Suprapubic skin (tissue), 4 donors: ENCODE data around the gene TMEM222. TPM values are rescaled to one million over a fixed set of nuclear protein-coding genes. Genes with fewer than 3 reads are reported as not detected.

Experiments used
- DNase-seq, 2 donors: peaks; one replicate each; pipeline ENCODE4 v3.0.0-alpha.2; 2019; ENCODE audit warnings: low spot score in 2 of 2
- H3K27ac ChIP-seq: fragments of 200-600 bp; sonication (generic); one replicate; pipeline ENCODE4 v1.5.1; 2019
- H3K27me3 ChIP-seq: fragments of 200-600 bp; sonication (generic); one replicate; pipeline ENCODE4 v1.5.1; 2019
- H3K36me3 ChIP-seq: fragments of 200-600 bp; sonication (generic); one replicate; pipeline ENCODE4 v1.5.1; 2019
- H3K4me1 ChIP-seq: fragments of 200-600 bp; sonication (generic); one replicate; pipeline ENCODE4 v1.5.1; 2019
- H3K4me3 ChIP-seq: fragments of 200-600 bp; sonication (generic); one replicate; pipeline ENCODE4 v1.5.1; 2019; ENCODE audit warnings: mild to moderate bottlenecking
- H3K9me3 ChIP-seq: fragments of 200-600 bp; sonication (generic); one replicate; pipeline ENCODE4 v1.5.1; 2019
- EP300 ChIP-seq: sonication (generic); formaldehyde crosslinking; IDR thresholded peaks from one replicate; pipeline ENCODE4 v1.6.1; 2017; ENCODE audit warnings: antibody characterized with exemption
- POLR2A ChIP-seq, 2 donors: fragments of 450-650 bp; IDR thresholded peaks; one replicate each; pipeline ENCODE4 v1.6.1; 2017; ENCODE audit warnings: antibody characterized with exemption in 2 of 2, mild to moderate bottlenecking in 2 of 2, moderate library complexity in 2 of 2
- POLR2AphosphoS5 ChIP-seq, 3 donors: sonication (generic); formaldehyde crosslinking; IDR thresholded peaks; one replicate each; pipeline ENCODE4 v1.6.1; 2017; ENCODE audit warnings: antibody characterized with exemption in 3 of 3
- WGBS: methylation state at CpG from one replicate; pipeline ENCODE4 v1.1.5; 2018; 5-methylcytosine and 5-hydroxymethylcytosine counted together
- total RNA-seq, 4 donors: library from RNA; depleted of rRNA; stranded (reverse); fragments of >200 nt; gene quantifications; one replicate each; pipeline ENCODE4 v1.1.0, GENCODE V29; 2016
- TF ChIP-seq, protein P1 (sequence below), 2 donors: fragments of 200-600 bp in 1 of 2; fragments of 450-650 bp in 1 of 2; sonication (generic) in 1 of 2; IDR thresholded peaks; one replicate each; pipeline ENCODE4 v1.5.1; 2016 to 2019; ENCODE audit warnings: antibody characterized with exemption in 2 of 2, mild to moderate bottlenecking in 1 of 2, moderate library complexity in 1 of 2

TMEM222 gene
- total RNA-seq, 4 donors from 2014 or later, result 19.7 to 31.8 (median 21.2) TPM

DNA sequence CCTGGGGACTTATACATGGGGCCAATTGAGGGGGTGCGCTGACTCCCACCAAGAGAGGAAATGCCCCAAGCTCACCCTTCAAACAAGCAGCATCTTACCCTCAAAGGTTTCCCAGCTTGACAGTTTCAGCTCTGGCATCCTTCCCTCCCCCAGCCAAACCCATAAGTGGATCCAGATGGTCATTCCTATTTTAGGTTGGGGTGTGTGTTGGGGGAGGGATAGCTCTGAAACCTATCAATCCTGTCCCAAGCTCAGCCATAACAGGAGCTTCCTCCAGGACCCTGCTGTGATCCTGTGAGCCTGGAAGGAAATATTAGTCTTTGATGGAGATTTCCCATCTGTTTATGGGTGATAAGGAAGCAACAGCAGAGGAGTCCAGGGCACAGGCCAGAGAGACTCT is 3.4 kb upstream of the TMEM222 start:
- 65% methylated on average over 1 of the region's 1 CpG for WGBS
- Histone ChIP-seq H3K36me3 (no peaks in the 10 kb centered on the region), H3K4me3 (no peak overlapping the region), H3K9me3 (no peaks in the 10 kb centered on the region), H3K27me3 (no peaks in the 10 kb centered on the region), H3K4me1 (peaks cover 14% of the 10 kb centered on the region), H3K27ac (no peak overlapping the region)
- TF ChIP-seq EP300, result no peak
- TF ChIP-seq, protein P1, sequence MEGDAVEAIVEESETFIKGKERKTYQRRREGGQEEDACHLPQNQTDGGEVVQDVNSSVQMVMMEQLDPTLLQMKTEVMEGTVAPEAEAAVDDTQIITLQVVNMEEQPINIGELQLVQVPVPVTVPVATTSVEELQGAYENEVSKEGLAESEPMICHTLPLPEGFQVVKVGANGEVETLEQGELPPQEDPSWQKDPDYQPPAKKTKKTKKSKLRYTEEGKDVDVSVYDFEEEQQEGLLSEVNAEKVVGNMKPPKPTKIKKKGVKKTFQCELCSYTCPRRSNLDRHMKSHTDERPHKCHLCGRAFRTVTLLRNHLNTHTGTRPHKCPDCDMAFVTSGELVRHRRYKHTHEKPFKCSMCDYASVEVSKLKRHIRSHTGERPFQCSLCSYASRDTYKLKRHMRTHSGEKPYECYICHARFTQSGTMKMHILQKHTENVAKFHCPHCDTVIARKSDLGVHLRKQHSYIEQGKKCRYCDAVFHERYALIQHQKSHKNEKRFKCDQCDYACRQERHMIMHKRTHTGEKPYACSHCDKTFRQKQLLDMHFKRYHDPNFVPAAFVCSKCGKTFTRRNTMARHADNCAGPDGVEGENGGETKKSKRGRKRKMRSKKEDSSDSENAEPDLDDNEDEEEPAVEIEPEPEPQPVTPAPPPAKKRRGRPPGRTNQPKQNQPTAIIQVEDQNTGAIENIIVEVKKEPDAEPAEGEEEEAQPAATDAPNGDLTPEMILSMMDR (IDR thresholded peaks at IDR 0.05), result no peak
- no peak for TF ChIP-seq POLR2A (IDR thresholded peaks at IDR 0.05)
- no peak for TF ChIP-seq POLR2AphosphoS5 (IDR thresholded peaks at IDR 0.05)
- DNase-seq, result no peak

DNA sequence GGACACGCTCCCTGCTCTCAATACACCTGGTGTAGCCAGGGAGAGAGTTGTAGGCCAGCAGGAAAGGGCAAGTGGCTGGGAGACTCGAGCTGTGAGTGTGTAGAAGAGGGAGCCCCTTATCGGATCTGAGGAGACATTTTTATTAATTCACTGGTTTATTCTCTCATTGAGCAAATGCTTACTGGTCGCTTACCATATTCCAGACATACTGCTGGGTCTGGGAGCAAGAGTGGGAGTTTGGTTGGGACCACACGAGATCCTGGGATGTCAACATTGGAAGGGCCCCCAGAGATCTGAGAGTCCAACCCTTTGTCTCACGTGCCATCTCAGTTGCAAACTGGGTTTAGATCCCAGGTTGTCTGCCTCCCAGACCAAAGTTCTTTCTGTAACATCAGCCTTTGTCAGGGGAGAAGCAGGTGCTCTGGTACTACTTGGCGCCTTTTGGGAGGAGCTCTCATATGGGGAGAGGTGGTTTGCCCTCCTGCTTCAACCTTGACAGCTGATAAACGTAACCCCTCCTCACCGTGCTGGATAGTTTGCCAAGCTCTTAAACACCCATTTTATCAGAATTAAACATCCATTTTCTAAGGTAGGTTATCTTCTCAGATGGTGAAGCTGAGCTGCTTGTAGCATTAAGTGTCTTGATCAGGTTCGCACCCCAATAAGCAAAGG is 742 bp downstream of the TMEM222 start:
- H3K9me3 ChIP-seq, result no peaks in the 10 kb centered on the region
- peaks cover 44% of the 10 kb centered on the region for H3K4me1 ChIP-seq
- peaks cover 15% of the 10 kb centered on the region for H3K36me3 ChIP-seq
- 11% methylated on average over 10 of the region's 10 CpGs for WGBS
- peak overlapping the region; percentile 82 for H3K4me3 ChIP-seq
- TF ChIP-seq EP300 (no peak), POLR2A (IDR thresholded peaks at IDR 0.05) (no peak), POLR2AphosphoS5 (IDR thresholded peaks at IDR 0.05) (no peak)
- TF ChIP-seq, protein P1 (IDR thresholded peaks at IDR 0.05), result no peak
- H3K27me3 ChIP-seq, result no peaks in the 10 kb centered on the region
- peak overlapping the region; percentile 95 for H3K27ac ChIP-seq
- DNase-seq, result no peak

- Histone ChIP-seq H3K4me3 (no peak overlapping the region), H3K36me3 (peaks cover 20% of the 10 kb centered on the region), H3K4me1 (peaks cover 44% of the 10 kb centered on the region), H3K9me3 (no peaks in the 10 kb centered on the region), H3K27me3 (no peaks in the 10 kb centered on the region), H3K27ac (no peak overlapping the region)
- TF ChIP-seq POLR2AphosphoS5 (IDR thresholded peaks at IDR 0.05), result no peak
- TF ChIP-seq EP300, result no peak
- TF ChIP-seq, protein P1 (IDR thresholded peaks at IDR 0.05), result no peak
- TF ChIP-seq POLR2A (IDR thresholded peaks at IDR 0.05), result no peak
- WGBS, result 92% methylated on average over 15 of the region's 15 CpGs
- DNase-seq, result no peak
Measured at GRCh38 chr1:27325286-27325685, 3.3 kb downstream of the TMEM222 start.

DNA sequence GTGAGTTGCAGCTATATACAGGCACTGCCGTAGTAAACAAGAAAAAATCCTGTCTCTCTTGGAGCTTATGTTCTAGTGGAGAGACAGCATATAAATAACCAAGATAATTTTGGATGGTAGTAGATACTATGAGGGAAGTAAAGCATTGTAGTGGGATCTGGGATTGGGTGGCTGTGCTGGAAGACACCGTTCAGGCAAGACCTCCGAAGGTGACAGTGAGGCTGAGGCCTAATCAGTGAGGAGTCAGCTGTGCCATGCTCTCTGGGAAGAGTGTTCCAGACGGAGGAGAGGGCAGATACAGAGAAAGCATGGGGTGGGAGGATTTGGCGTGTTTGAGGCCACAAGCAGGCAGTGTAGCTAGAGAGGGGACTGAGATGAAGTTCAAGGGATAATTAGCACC is 6.0 kb downstream of the TMEM222 start:
- Histone ChIP-seq H3K27me3 (no peaks in the 10 kb centered on the region), H3K4me1 (peaks cover 43% of the 10 kb centered on the region), H3K9me3 (no peaks in the 10 kb centered on the region), H3K27ac (no peak overlapping the region), H3K36me3 (peaks cover 43% of the 10 kb centered on the region), H3K4me3 (no peak overlapping the region)
- no peak for DNase-seq
- TF ChIP-seq EP300 (no peak), POLR2AphosphoS5 (IDR thresholded peaks at IDR 0.05) (no peak), POLR2A (IDR thresholded peaks at IDR 0.05) (no peak)
- TF ChIP-seq, protein P1 (IDR thresholded peaks at IDR 0.05), result no peak
- 79% methylated on average over 5 of the region's 5 CpGs for WGBS

DNA sequence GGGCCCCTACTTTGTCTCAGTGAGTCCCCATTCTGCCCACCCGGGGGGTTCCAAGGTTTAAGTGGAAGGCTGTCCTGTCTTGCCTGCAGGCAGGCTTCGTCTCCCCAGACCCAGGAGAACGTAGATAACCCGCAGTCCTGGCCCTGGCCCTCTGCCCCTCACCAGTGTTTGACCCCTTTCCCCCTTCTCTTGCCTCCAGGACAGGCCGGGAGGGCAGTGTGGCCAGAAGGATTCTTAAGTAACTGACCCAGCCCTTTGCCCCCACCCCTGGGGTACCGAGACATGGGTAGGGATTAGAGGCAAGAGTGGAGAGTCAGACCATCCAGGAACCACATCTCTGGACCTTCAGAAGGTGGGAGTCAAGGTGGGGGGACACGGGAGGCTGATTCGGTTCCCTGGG is 8.8 kb downstream of the TMEM222 start:
- Histone ChIP-seq H3K27me3 (no peaks in the 10 kb centered on the region), H3K27ac (no peak overlapping the region), H3K4me3 (no peak overlapping the region), H3K36me3 (peaks cover 65% of the 10 kb centered on the region), H3K9me3 (no peaks in the 10 kb centered on the region), H3K4me1 (peaks cover 23% of the 10 kb centered on the region)
- TF ChIP-seq EP300 (no peak), POLR2A (IDR thresholded peaks at IDR 0.05) (no peak), POLR2AphosphoS5 (IDR thresholded peaks at IDR 0.05) (no peak)
- TF ChIP-seq, protein P1 (IDR thresholded peaks at IDR 0.05), result no peak
- DNase-seq, result no peak
- WGBS, result 65% methylated on average over 8 of the region's 8 CpGs
